Ovary (tissue), 3 donors: ENCODE measurements around the gene BTG1.

Source experiments
- CTCF ChIP-seq, 3 donors: fragments of 450-650 bp in 2 of 3; fragments of 200-600 bp in 1 of 3; IDR thresholded peaks; one replicate each; pipeline versions ENCODE4 v1.5.1 to v1.8.0; 2016 to 2022; ENCODE audit warnings: antibody characterized with exemption in 3 of 3, mild to moderate bottlenecking in 1 of 3
- EP300 ChIP-seq: sonication (generic); formaldehyde crosslinking; IDR thresholded peaks from one replicate; pipeline ENCODE4 v1.6.1; 2017; ENCODE audit warnings: antibody characterized with exemption
- POLR2A ChIP-seq: fragments of 450-650 bp; IDR thresholded peaks from one replicate; pipeline ENCODE4 v1.6.1; 2017; ENCODE audit warnings: antibody characterized with exemption, mild to moderate bottlenecking, moderate library complexity
- donor health status: DM: no; HTN: no; CAD: no.

- no peak for TF ChIP-seq CTCF (IDR thresholded peaks at IDR 0.05)
- TF ChIP-seq POLR2A: no peak
- TF ChIP-seq EP300: no peak
Measured at GRCh38 chr12:92107094-92107493, 38.6 kb downstream of the BTG1 start.
